Measurements from ENCODE around the gene SLC6A16.

- no peak for TF ChIP-seq EZH2 (IDR thresholded peaks at IDR 0.05)
- TF ChIP-seq, protein P1, sequence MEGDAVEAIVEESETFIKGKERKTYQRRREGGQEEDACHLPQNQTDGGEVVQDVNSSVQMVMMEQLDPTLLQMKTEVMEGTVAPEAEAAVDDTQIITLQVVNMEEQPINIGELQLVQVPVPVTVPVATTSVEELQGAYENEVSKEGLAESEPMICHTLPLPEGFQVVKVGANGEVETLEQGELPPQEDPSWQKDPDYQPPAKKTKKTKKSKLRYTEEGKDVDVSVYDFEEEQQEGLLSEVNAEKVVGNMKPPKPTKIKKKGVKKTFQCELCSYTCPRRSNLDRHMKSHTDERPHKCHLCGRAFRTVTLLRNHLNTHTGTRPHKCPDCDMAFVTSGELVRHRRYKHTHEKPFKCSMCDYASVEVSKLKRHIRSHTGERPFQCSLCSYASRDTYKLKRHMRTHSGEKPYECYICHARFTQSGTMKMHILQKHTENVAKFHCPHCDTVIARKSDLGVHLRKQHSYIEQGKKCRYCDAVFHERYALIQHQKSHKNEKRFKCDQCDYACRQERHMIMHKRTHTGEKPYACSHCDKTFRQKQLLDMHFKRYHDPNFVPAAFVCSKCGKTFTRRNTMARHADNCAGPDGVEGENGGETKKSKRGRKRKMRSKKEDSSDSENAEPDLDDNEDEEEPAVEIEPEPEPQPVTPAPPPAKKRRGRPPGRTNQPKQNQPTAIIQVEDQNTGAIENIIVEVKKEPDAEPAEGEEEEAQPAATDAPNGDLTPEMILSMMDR (IDR thresholded peaks at IDR 0.05 in 2 of 3, conservative IDR thresholded peaks at IDR 0.05 in 1 of 3; ENCODE audit: borderline replicate concordance in 1 of 3, insufficient read depth in 1 of 3, low read depth in 2 of 3, low read length in 2 of 3): no peak
- no peak for TF ChIP-seq YY1 (IDR thresholded peaks at IDR 0.05; ENCODE audit: extremely low read depth, insufficient replicate concordance, low read depth, low read length)
- no peak for TF ChIP-seq POLR2A (IDR thresholded peaks at IDR 0.05; ENCODE audit: borderline replicate concordance, extremely low read depth, insufficient read depth, insufficient read length)
- no peak for TF ChIP-seq ATF3 (IDR thresholded peaks at IDR 0.05)
- TF ChIP-seq SRF (IDR thresholded peaks at IDR 0.05; ENCODE audit: low read depth): no peak
- TF ChIP-seq ZNF274 (IDR thresholded peaks at IDR 0.05; ENCODE audit: low read depth, low read length): no peak
- no peak for TF ChIP-seq EZH2phosphoT487 (IDR thresholded peaks at IDR 0.05; ENCODE audit: borderline replicate concordance)
- no peak for TF ChIP-seq REST (IDR thresholded peaks at IDR 0.05; ENCODE audit: low read depth)
- no peak for TF ChIP-seq POLR2AphosphoS5 (IDR thresholded peaks at IDR 0.05; ENCODE audit: low read depth, low read length)
- TF ChIP-seq SP1 (IDR thresholded peaks at IDR 0.05; ENCODE audit: low read depth): no peak
- TF ChIP-seq SIN3A (IDR thresholded peaks at IDR 0.05; ENCODE audit: low read depth): no peak
- TF ChIP-seq, protein P2, sequence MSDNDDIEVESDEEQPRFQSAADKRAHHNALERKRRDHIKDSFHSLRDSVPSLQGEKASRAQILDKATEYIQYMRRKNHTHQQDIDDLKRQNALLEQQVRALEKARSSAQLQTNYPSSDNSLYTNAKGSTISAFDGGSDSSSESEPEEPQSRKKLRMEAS (IDR thresholded peaks at IDR 0.05): no peak
- no peak for TF ChIP-seq CEBPB (IDR thresholded peaks at IDR 0.05; ENCODE audit: low read depth)
Measured at GRCh38 chr19:49340069-49340864, 15.3 kb upstream of the SLC6A16 start.

Measured in HCT116 (cell line).